ENCODE data around the gene DGCR6.

DNA sequence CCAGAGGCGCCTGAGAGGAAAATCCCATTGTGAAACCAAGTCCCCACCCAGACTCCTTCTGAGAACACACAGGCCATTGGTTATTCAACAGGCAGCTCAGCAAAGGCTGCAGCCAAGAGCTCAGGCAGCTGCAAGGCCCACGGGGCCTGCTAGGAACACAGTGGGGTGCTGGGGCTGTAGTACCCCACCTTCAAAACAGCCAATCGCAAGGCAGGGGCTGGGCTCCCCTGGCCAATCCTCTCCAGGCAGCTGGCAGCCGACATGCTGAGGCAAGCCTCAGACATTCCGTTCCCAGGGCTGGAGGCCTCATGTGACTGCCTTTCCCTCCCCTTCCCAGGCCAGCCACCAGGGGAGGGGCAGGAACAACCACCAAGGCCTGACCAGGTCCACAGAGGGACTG, 23.3 kb downstream of the DGCR6 start:
- no peak for TF ChIP-seq EZH2 (IDR thresholded peaks at IDR 0.05; ENCODE audit: borderline replicate concordance, low read depth, low read length, poor library complexity, severe bottlenecking)
- TF ChIP-seq, protein P1, sequence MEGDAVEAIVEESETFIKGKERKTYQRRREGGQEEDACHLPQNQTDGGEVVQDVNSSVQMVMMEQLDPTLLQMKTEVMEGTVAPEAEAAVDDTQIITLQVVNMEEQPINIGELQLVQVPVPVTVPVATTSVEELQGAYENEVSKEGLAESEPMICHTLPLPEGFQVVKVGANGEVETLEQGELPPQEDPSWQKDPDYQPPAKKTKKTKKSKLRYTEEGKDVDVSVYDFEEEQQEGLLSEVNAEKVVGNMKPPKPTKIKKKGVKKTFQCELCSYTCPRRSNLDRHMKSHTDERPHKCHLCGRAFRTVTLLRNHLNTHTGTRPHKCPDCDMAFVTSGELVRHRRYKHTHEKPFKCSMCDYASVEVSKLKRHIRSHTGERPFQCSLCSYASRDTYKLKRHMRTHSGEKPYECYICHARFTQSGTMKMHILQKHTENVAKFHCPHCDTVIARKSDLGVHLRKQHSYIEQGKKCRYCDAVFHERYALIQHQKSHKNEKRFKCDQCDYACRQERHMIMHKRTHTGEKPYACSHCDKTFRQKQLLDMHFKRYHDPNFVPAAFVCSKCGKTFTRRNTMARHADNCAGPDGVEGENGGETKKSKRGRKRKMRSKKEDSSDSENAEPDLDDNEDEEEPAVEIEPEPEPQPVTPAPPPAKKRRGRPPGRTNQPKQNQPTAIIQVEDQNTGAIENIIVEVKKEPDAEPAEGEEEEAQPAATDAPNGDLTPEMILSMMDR (conservative IDR thresholded peaks at IDR 0.05; ENCODE audit: low read depth, low read length): no peak
